Lung microvascular endothelial cell (primary cell): ENCODE results near the gene ZNRD2. TPM values are rescaled to one million over a fixed set of nuclear protein-coding genes. Genes with fewer than 3 reads are reported as not detected.

Experiments used
- DNase-seq, 2 donors: peaks; one replicate each; pipeline versions ENCODE4 v3.0.0 to v3.0.0-alpha.2; 2010; ENCODE audit warnings: low read depth in 2 of 2
- total RNA-seq: library from RNA; depleted of rRNA; stranded (reverse); fragments of >200 nt; gene quantifications from 2 replicates; pipeline ENCODE4 v1.2.1, GENCODE V29; 2014

ZNRD2 gene
- total RNA-seq, 1 donor from 2014 or later: 30.8 TPM

DNA sequence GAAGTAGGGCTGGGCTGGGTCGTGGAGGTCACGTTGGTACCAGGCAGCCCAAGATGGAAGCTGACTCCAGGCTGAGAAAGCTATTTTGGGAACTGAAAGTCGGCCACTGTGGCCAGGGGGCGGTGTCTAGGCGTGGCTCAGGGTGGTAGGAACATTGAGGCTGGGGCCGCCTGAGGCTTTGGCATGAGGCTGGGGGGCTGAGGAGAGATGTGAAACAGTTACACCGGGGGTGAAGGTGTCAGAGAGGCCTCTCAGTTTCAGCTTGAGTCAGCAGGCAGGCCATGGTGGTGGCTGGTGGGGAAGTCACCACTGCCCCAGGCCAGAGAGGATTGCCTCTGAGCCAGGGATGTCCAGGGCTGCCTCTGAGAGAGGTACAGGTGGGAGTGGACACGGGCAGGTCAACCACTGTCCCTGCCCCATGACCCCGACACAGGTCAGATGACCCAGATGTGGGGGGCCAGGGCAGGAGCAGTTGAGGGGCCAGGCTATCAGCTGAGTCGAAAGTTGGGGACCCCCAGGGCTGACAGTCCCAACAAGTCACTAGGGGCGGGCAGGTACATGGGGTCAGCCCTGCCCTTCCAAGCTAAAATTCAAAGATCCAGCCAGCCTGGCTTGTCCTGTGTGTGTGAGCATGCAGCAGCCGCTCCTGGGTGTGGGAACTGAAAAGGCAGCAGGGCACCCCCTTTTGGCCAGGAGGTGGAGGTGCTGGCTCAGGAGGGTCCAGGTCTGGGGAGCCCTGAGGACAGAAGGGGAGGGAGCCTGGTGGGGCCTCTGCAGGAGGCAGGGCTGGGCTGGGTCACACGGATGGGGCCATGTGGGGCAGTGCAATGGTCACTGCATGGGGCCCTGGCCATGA is 18.1 kb downstream of the ZNRD2 start:
- peak; percentile 77 to 86 for DNase-seq

DNA sequence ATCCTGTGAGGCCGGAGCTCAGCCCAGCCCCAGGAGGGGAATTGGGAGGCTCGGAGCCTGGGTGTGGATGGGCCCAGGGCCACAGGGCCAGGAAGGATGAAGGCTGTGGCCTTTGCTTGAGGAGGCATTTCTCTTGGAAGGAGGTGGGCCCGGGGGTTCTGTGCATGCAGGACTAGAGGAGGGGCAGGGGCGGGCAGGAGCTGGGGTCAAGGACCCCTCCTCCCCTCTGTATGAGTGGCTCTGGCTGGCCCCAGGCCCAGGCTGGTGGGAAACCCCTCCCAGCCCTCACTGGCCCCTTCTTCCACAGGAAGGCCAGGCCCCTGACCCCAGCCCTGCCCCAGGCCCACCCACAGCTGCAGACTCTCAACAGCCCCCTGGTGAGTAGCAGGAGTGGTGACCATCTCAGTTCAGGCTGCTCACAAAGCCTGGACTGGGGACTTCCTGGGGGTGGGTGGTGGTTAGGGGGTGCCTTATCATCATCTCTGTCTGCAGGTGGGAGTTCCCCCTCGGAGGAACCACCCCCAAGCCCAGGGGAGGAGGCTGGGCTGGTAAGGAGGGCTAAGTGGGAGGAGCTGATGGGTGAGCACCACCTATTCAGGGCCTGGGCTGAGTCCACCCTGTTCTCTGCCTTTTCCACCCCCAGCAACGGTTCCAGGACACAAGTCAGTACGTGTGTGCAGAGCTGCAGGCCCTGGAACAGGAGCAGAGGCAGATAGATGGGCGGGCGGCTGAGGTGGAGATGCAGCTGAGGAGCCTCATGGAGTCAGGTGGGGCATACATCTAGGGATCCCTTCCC is 19.4 kb downstream of the ZNRD2 start:
- no peak for DNase-seq

DNA sequence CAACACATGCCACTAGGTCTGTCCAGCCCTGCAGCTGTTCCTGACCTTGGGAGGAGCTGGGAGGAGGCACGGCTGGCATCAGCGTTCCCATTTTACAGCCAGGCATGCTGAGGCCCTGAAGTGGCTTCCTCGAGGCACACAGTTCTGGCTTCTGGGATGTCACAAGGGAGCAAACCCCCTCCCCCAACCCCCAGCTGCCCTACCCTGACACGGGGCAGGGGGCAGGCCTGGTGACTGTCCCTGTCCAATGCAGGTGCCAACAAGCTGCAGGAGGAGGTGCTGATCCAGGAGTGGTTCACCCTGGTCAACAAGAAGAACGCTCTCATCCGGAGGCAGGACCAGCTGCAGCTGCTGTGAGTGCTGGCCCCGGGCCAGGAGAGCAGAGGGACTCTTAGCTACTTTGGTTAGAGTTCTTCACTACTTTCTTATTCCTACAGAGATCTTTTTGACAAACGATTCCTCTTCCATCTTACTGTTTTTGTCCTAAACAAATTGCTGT is 20.0 kb downstream of the ZNRD2 start:
- DNase-seq: peak in 1 of 2 donors; percentile 52

DNA sequence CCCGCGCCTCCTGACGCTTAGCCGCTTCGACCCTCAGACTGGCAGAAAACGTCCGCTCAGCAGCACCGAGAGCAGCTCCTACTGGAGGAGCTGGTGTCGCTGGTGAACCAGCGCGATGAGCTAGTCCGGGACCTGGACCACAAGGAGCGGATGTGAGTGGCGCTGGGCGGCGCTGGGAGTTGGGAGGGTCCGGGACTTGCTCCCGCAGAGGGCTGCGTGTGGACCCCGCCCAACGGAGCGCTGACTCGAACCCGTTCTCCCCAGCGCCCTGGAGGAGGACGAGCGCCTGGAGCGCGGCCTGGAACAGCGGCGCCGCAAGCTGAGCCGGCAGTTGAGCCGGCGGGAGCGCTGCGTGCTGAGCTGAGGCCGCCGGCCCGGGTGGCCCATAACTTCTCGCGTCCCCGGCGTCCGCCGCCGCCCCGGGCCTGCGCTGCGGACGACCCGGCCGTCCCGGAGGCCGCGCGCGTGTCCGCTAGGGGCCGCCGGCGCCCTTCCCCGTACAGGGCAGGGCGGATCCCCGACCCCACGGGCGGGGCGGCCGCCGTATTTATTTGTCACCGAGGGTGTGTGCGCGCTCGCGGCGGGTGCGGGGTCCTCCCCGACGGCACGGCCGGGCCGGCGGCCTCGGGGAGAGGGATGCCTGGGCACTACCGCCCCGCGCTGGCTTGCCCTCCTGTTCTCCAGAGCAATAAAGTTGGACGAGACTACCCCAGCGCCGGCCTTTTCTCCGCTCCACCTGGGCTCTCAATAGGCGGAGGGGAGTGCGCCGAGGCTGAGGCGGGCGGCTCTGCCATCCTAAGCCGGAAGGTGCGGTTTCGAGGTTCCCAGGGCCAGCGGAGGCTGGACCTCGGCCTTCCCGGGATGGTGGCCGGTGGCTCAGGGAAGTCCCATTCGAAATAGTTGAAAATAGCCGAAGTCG is 21.9 kb downstream of the ZNRD2 start:
- DNase-seq: peak; percentile 66 to 79

DNA sequence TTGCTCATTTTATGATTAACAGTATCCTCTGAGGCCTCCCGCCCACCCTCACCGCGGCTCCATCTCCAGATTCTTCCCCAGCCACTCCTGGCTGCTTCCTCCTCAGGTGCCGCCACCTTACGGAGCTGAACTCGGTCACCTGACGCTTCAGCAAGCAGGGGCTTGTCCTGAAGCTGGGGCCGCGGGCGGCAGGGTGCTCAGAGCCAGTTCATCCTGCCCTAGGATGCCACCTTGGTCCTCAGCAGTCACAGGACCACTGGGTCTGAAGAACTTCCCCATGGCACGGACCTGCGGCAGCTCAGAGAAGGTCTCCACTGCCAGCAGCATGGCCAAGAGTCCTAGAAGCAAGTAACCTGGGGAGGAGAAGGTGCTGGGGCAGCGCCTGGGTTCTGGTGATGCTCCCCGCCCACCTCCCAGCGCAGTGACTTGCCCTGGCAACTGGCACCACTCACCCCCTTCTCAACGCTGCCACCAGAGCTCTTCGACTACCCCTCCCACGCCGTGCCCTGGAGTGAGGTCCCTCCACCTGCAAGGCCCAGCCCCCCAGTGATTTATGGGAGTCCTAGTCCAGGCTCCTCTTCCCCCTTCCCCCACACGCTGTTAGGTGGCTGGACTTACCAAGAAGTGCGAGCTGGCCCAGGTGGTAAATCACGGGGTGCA is 22.7 kb downstream of the ZNRD2 start:
- DNase-seq: no peak

DNA sequence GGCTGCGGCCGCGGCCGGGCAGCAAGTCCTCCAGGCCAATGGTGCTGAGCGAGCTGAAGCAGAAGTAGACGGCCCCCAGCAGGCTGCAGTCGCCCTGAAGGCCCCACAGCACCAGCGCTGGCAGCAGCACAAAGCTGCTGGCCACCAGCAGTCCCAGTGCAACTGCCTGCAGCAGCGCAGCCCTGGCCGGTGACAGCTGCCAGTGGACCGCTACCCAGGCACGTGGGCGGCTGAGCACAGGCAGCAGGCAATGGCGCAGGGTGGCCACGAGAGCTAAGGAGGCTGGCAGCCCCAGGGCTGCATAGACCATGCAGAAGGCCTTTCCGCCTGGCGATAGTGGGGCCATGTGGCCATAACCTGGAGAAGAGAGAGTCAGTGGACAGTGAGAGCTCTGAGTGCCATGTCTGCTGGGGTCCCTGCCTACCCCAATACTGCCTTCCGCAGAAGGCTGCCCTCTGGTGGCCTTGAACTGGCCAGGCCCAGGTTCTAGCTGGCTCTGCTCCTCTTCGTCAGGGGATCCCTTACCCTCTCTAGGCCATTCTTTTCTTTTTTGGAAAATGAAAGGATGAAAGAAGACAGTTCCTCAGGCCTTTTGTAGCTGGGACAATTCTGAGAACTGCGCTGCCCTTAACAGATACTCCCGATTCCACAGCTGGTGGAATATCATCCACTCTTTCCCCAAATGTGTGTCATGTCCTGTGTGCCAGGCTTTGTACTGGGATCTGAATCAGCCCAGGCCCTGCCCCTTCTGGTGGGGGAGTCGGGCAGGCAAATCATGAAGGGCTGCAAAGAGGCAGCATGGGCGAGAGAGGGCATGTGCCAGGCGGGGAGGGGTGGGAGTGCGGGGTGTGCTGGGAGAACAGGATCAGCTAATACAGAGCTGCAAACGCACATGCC is 23.5 kb downstream of the ZNRD2 start:
- peak in 1 of 2 donors; percentile 57 for DNase-seq

DNA sequence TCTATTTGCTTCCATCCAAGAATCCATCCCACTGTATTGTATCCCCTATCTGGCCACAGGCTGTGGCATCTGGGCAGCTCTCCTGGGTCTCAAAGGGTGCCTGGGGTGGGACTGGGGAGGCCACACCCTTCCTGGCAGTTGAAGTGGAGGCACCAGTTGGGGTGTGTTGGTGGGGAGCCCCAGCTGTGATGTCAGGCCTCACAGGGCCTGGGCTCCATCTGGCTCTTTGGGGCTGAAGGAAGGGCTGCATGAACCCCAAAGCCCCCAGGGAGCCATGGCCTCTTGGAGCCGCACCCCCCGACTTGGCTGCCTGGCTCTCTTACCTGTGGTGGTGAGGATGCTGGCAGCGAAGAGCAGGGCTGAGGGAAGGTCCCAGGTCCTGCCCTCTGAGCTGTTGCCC is 24.9 kb downstream of the ZNRD2 start:
- DNase-seq: no peak

DNA sequence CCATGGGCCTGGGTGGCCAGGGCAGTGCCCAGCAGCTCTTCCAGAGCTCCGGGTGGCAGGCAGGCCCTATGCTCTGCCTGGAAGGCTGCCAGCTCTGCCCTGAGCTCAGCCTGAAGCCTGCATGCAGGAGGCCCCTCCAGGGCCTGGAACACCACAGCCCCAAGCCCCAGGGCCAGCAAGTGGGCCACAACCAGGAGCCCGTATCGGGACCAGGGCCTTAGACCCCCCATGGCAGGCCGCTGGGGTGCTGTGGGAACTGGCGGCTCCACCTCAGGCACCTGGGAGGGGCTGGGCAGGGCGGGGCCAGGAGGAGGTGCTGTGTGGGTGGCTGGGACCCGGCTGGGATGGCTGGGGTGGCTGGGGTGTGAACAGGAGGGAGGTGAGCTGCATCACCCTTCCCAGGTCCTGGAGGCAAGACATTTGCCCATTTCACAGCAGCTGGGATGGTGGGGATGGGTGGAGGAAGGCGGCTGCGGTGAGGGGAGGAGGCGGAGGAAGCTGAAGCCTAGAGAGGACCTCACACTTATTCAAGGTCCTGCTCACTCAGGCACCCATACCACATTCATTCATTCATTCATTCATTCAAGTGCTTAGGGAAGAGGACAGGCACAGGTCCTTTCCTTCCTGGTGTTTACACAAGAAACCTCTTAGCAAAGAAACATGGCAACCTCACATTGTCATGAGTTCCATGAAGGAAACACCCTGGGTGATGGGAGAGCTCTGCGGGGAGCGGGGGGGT is 25.4 kb downstream of the ZNRD2 start, which contains the start of gene KCNK7:
TSS of gene KCNK7 (minus strand) at position 258 of the 739 bp plus-strand sequence. CDS start at position 230, 28 bp downstream.
- DNase-seq: no peak

DNA sequence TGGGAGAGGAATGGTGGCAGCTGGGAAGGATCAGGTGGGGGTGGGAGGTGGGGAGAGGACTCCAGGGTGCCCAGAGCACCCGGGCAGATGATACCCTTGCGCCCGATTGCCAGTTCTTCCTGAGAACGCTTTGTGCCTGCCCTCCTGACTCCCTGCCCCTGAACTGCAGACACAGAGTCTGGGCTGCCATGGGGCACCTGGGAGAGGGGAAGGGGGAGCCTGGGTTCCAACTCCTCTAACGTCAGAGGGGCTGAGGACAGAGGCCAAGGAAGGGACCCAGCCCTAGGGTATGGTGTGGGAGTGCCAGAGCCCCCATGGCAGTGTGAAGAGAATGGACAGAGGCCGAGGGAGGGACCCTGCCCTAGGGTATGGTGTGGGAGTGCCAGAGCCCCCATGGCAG is 26.2 kb downstream of the ZNRD2 start:
- no peak for DNase-seq

DNA sequence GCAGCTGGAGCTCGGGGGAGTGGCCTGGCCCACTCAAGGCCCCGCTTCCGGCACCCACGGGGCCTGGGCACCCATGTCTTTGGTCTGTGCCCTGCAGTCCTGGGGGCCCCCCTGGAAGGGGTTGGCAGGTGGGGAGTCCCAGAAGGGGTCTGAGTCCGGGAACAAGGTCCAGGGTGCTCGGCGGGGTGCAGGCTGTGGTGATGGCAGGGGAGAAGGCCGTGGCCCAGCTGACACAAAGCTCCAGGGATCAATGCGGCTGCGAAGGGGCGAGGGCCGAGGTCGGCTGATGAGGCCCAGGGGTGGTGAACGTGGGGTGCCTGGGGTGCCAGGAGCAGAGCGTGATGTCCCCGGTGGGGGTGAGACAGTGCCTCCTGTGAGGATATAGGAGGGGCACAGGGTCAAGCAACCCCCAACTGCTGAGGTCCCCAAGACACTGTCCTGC is 28.0 kb downstream of the ZNRD2 start:
- DNase-seq: no peak

DNA sequence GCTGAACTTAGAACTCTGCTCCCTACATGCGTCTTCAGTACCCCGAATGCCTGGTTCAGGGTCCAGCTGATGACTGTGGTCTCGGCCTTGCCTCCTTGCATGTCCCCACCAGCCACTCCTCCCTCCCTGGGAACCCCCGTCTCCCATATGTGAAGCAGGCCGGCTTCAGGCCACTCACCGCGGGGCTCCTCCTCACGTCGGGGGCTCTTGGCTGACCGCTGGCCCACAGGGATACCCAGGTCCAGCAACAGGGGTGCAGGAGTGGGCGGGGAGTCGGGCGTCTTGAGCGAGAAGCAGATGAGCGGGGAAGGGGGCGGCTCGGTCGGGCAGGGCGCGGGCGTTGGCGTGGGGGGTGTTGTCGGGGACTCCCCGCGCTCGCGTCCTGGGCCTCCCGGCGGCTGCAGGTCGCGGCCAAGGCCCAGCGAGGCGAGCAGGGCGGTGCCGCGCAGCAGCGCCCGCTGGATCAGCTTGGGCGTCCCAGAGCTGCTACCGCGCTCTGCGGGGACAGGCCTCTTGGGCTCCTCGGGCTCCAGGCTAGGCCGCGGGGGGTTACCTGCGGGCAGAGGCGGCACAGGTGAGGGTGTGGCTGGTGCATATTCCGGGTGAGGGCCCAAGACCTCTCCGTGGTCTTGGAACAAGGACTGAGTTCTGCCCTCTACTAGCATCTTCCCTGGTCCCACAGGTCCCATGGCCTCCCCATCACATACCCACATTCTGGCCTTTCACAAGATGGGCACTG is 29.1 kb downstream of the ZNRD2 start:
- no peak for DNase-seq

DNA sequence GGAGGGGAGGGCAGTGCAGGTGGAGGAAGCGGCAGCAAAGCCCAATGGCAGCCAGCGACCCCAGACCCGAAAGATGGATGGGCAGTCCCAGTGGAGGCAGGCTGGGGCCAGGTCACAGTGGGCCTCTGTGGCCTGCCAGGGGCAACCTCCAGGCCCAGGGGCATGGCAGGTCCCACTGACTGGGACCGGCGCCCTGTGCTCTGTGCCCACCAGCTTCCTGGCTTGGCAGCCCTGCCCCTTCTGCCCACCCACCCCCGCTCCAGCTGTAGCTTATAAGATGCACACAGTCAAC is 29.6 kb downstream of the ZNRD2 start:
- DNase-seq: no peak

DNA sequence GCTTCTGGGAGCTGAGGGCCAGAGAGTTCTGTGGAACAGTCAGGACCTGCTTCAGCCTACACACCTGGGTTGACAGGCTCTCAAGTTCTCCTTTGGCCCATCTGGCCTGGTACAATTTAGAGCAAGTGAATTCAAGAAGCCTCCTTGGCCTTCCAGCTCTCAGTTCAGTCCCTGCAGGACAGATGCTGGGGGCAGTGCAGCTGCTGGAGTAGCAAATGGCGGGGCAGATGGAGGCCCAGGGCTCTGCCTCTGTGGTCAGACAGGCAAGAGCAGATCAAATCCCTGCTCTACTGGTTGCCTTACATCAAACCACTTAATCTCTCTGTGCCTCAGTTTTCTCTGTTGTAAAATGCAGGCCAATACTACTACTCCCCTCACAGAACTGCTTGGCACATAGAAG is 34.0 kb downstream of the ZNRD2 start:
- no peak for DNase-seq

DNA sequence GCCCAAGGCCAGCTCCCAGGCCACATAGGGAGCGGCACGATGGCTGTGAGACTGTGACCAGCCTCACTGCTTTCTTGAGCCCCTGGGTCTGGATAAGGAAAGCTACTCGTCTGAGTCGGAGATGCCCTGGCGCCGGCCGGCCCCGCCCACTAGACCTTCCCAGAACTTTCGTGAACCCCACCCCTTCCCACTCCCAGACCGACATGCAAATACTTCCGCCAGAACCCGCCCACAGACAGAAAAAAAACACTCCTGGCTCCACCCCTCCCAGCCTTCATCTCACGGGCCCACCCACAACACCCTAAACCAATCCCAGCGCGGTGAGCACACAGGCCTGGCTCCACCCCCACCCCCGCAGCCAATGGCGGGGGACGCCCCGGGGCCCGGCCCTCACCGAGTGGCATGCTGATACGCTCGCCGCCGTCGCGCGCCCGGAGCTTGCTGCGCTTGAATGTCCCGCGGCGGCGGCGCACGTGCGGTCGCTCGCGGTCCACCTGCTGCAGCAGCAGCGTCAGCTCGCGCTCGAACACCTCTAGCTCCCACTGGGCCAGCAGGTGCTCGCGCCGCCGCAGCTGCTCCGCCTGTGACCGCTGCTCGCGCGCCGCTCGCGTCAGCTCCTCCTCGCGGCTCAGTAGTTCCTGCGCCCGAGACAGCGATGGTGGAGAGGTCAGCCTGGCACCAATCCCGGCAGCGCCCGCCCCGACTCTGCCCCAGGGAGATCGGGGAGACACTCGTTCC is 36.8 kb downstream of the ZNRD2 start:
- DNase-seq: peak; percentile 89 to 95

DNA sequence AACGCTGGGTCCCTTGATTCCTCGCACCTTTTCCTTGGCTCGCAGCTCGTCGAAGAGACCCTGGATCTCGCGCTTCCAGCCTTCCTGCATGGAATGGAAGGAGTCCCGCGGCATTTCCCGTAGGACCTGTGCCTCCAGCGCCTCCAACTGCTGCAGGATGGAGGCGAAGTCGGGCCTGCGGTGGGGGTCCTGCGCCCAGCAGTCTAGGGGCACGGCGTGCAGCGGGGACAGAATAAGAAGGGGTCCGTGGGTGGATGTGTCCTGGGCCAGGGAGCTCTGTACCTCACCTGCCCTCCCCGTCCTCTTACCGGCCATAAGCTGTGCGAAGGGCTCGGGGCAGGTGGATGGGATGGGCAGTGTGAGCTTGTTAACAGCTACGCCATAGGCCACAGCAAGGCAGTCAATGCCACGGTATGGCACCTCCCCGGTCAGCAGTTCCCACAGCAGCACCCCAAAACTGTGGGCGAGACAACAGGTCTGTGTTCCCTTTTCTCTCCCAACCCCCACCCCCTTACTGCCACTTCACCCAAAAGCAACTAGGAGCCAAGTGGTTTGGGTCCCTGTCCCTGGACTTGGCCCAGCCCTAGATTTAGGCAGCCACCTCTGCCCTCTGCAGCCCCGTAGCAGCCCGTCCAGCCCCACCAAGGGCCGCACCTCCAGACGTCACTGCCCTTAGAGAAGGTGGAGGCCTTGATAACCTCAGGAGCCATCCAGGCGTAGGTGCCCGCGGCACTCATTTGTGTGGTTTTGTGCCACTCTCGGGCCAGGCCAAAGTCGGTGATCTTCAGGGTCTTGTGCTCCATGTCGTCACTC is 37.5 kb downstream of the ZNRD2 start:
- no peak for DNase-seq

DNA sequence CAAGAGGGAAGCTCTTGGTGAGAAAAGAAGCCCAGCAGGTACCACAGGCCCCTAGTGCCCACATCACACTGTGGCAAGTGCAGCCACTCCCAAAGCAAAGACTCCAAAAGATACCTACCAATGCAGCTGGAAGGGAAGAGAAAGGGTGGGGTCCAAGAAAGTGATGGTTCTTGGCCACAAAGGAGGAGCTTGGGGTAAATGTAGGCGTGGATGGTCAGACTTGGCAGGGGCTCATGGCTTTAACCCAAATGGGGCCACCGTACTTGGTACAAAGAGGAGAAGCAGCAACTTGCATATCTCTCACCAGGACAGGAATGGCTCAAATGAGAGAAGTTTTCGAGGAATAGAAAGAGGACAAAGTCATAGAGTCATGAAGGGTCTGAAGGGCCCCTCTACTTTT is 39.0 kb downstream of the ZNRD2 start:
- no peak for DNase-seq

DNA sequence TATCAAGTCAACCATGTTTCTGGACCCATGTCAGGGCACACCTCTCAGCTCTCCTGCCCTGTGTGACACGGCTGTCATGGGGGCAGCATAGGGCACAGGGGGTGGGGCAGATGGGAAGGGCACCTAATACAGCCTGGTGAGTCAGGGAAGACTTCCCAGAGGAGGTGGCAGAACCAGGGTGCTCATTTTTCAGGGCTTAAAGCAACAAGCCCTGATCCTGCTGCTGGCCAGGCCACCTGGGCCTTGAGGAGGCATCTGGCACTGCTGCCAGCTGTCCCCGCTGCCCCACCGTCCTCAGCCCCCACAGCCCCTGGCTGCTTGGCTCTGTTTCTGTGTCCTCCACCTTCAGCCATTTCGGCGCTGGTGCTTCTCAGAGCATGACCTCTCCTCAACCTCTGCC is 39.4 kb downstream of the ZNRD2 start:
- DNase-seq: no peak
